ENCODE data around the gene SLA2. TPM values are rescaled to one million over a fixed set of nuclear protein-coding genes. Genes with fewer than 3 reads are reported as not detected.

Gene SLA2
- polyA plus RNA-seq, 1 experiment = not detected

DNA sequence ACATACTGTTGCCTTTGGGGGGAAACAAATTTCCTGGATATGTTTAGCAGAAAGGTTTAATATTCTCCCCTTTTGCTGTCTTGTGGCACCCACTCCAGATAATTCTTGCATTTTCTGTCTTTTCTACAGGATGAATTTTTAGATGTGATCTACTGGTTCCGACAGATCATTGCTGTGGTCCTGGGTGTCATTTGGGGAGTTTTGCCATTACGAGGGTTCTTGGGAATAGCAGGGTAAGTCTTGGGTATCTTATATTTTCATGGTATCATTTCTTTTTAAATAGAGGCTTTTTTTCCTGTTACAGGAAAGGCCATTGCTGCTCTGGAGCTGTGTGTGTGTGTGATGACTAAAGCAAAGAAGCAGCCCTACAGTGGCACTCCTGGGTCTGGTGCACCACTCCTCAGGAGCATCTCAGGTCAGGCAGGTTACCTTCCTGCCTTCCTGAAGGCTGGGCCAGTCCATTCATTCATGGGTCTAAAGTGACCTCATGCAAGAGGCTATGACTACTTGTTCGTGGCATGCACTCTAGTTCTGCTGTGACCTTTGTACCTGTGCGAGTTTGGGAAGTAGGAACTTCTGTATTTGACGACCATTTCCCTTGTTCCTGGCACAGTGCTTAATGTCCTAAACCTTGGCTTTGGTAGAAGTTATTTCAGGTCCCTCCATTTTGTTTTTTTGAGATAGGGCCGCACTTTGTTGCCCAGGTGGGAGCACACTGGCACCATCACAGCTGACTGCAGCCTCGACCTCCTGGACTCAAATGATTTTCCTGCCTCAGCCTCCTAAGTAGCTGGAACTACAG, 38.2 kb downstream of the SLA2 start:
- DNase-seq (ENCODE audit: low read depth) = no peak
- CTCF ChIA-PET = no interaction called here
- Histone ChIP-seq H3K27me3 (ENCODE audit: control insufficient read depth, insufficient read depth, low read length) (no peaks in the 10 kb centered on the region), H3K36me3 (ENCODE audit: control insufficient read depth, insufficient read depth, low read length) (peaks cover 20% of the 10 kb centered on the region), H3K4me3 (ENCODE audit: low read depth, low read length) (no peak overlapping the region)
- POLR2A ChIA-PET = no interaction called here
- TF ChIP-seq, protein P1, sequence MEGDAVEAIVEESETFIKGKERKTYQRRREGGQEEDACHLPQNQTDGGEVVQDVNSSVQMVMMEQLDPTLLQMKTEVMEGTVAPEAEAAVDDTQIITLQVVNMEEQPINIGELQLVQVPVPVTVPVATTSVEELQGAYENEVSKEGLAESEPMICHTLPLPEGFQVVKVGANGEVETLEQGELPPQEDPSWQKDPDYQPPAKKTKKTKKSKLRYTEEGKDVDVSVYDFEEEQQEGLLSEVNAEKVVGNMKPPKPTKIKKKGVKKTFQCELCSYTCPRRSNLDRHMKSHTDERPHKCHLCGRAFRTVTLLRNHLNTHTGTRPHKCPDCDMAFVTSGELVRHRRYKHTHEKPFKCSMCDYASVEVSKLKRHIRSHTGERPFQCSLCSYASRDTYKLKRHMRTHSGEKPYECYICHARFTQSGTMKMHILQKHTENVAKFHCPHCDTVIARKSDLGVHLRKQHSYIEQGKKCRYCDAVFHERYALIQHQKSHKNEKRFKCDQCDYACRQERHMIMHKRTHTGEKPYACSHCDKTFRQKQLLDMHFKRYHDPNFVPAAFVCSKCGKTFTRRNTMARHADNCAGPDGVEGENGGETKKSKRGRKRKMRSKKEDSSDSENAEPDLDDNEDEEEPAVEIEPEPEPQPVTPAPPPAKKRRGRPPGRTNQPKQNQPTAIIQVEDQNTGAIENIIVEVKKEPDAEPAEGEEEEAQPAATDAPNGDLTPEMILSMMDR (IDR thresholded peaks at IDR 0.05; ENCODE audit: insufficient read depth, low read depth, low read length) = no peak

- TF ChIP-seq, protein P1 (IDR thresholded peaks at IDR 0.05; ENCODE audit: insufficient read depth, low read depth, low read length) = no peak
- ChIA-PET POLR2A (interaction anchor here (0.6 to 0.8 kb wide), 3 partner anchors 57 to 328 kb away, joined by 3 to 4 read pairs (median 3); partner anchors contain the start of gene DSN1), CTCF (interaction anchor here (0.6 to 3.0 kb wide), 20 partner anchors 11 to 1287 kb away, joined by 3 to 26 read pairs (median 5); partner anchors contain the start of gene MYL9)
- H3K27me3 ChIP-seq (ENCODE audit: control insufficient read depth, insufficient read depth, low read length) = no peaks in the 10 kb centered on the region
- DNase-seq (ENCODE audit: low read depth) = no peak
- H3K4me3 ChIP-seq (ENCODE audit: low read depth, low read length) = peak overlapping the region; percentile 54
- H3K36me3 ChIP-seq (ENCODE audit: control insufficient read depth, insufficient read depth, low read length) = peaks cover 13% of the 10 kb centered on the region
Observed at GRCh38 chr20:36606158-36607066, 39.6 kb downstream of the SLA2 start.

- Histone ChIP-seq H3K4me3 (ENCODE audit: low read depth, low read length) (peak within 1 kb of the TSS; percentile 54), H3K36me3 (ENCODE audit: control insufficient read depth, insufficient read depth, low read length) (peaks cover 11% of the 10 kb centered on the region), H3K27me3 (ENCODE audit: control insufficient read depth, insufficient read depth, low read length) (no peaks in the 10 kb centered on the region)
- TF ChIP-seq, protein P1 (IDR thresholded peaks at IDR 0.05; ENCODE audit: insufficient read depth, low read depth, low read length) = peak; percentile 95
- ChIA-PET POLR2A (interaction anchor here (0.8 to 1.0 kb wide), 2 partner anchors 164 to 168 kb away, joined by 3 read pairs; partner anchors contain the start of gene DSN1), CTCF (interaction anchor here (0.5 to 3.0 kb wide), 27 partner anchors 11 to 1288 kb away, joined by 3 to 26 read pairs (median 4); partner anchors contain the start of gene MYL9)
- peak; percentile 91 for DNase-seq (ENCODE audit: low read depth)
Observed at GRCh38 chr20:36605399-36606157, 40.4 kb downstream of the SLA2 start, which contains the start of gene RAB5IF. RAB5IF (plus strand) TSS chr20:36605779; CDS start chr20:36605952, 173 bp downstream.

DNA sequence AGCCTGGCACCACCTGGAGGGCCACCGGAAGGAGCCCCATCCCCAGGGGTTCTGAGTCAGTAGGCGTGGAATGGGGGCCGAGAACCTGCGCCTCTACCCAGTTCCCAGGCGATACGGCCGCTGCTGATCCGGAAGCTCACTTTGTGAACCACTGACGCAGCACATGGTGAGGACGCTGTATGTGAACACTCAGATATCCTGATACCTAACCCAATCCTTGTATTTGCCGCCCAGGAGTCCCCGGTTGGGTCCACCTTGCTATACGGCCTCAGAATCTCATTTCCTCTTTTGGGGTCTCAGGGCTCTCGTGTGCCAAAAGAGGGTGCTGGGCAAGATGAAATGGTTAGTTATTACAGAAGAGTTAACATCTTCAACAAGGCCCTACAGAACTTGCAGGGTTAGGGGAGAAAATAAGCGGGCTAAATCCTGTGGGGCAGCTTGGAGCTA, 41.0 kb downstream of the SLA2 start:
- no peaks in the 10 kb centered on the region for H3K27me3 ChIP-seq (ENCODE audit: control insufficient read depth, insufficient read depth, low read length)
- TF ChIP-seq, protein P1 (IDR thresholded peaks at IDR 0.05; ENCODE audit: insufficient read depth, low read depth, low read length) = no peak
- H3K4me3 ChIP-seq (ENCODE audit: low read depth, low read length) = no peak overlapping the region
- POLR2A ChIA-PET = interaction anchor here (1.0 kb wide), 1 partner anchor 164 kb away, joined by 3 read pairs; no protein-coding TSS in a partner anchor
- peaks cover 11% of the 10 kb centered on the region for H3K36me3 ChIP-seq (ENCODE audit: control insufficient read depth, insufficient read depth, low read length)
- DNase-seq (ENCODE audit: low read depth) = no peak
- CTCF ChIA-PET = interaction anchor here (0.5 to 3.0 kb wide), 21 partner anchors 10 to 448 kb away, joined by 3 to 26 read pairs (median 4); partner anchors contain the start of gene MYL9
